HG02885 (cell line): ENCODE results near the gene CUL2.
"Not testable (repeated sequence)": the region's sequence is repeated elsewhere in the genome, so short reads cannot be mapped to it uniquely, and the experiment has no call there.

Experiments used
- ATAC-seq: cut with Tn5 transposase; IDR thresholded peaks from one replicate; pipeline ENCODE4 v1.9.1; 2021; ENCODE audit warnings: mild to moderate bottlenecking; ENCODE audit not compliant: unreplicated experiment, poor library complexity

The CUL2 gene

GRCh38 chr10:35083242-35083641, 6.9 kb downstream of the CUL2 start:
- ATAC-seq, result no peak

GRCh38 chr10:35080261-35080660, 9.9 kb downstream of the CUL2 start:
- ATAC-seq, result not testable (repeated sequence)

- ATAC-seq, result no peak
These were observed 10.4 kb downstream of the CUL2 start for GRCh38 chr10:35079763-35080162.

- no peak for ATAC-seq
These were observed 10.9 kb downstream of the CUL2 start for GRCh38 chr10:35079265-35079664.

GRCh38 chr10:35075228-35075627, 14.9 kb downstream of the CUL2 start:
- no peak for ATAC-seq

- no peak for ATAC-seq
These were observed 15.9 kb downstream of the CUL2 start for GRCh38 chr10:35074266-35074665.

- no peak for ATAC-seq
These were observed 19.6 kb downstream of the CUL2 start for GRCh38 chr10:35070521-35070920.

GRCh38 chr10:35063837-35064454, 26.2 kb downstream of the CUL2 start:
- no peak for ATAC-seq

- no peak for ATAC-seq
These were observed 30.7 kb downstream of the CUL2 start for GRCh38 chr10:35059481-35059880.

- ATAC-seq, result no peak
These were observed 31.5 kb downstream of the CUL2 start for GRCh38 chr10:35058686-35059085.

GRCh38 chr10:35058134-35058533, 32.0 kb downstream of the CUL2 start:
- ATAC-seq, result no peak

GRCh38 chr10:35056686-35057085, 33.5 kb downstream of the CUL2 start:
- ATAC-seq, result no peak

- ATAC-seq, result no peak
These were observed 34.0 kb downstream of the CUL2 start for GRCh38 chr10:35056133-35056532.

- ATAC-seq, result no peak
These were observed 39.6 kb downstream of the CUL2 start for GRCh38 chr10:35050568-35050967.

- ATAC-seq, result no peak
These were observed 44.1 kb downstream of the CUL2 start for GRCh38 chr10:35046074-35046473.

- ATAC-seq, result not testable (repeated sequence)
These were observed 44.9 kb downstream of the CUL2 start for GRCh38 chr10:35045275-35045674.

- ATAC-seq, result no peak
These were observed 46.3 kb downstream of the CUL2 start for GRCh38 chr10:35043796-35044344.

GRCh38 chr10:35042783-35043182, 47.4 kb downstream of the CUL2 start:
- ATAC-seq, result no peak

- ATAC-seq, result no peak
These were observed 48.6 kb downstream of the CUL2 start for GRCh38 chr10:35041502-35041879.

- no peak for ATAC-seq
These were observed 49.2 kb downstream of the CUL2 start for GRCh38 chr10:35040760-35041501.

- ATAC-seq, result no peak
These were observed 53.0 kb downstream of the CUL2 start for GRCh38 chr10:35037104-35037503.

- no peak for ATAC-seq
These were observed 54.5 kb downstream of the CUL2 start for GRCh38 chr10:35035606-35036005.
